ENCODE measurements around the gene NINJ1.

- TF ChIP-seq, protein P1, sequence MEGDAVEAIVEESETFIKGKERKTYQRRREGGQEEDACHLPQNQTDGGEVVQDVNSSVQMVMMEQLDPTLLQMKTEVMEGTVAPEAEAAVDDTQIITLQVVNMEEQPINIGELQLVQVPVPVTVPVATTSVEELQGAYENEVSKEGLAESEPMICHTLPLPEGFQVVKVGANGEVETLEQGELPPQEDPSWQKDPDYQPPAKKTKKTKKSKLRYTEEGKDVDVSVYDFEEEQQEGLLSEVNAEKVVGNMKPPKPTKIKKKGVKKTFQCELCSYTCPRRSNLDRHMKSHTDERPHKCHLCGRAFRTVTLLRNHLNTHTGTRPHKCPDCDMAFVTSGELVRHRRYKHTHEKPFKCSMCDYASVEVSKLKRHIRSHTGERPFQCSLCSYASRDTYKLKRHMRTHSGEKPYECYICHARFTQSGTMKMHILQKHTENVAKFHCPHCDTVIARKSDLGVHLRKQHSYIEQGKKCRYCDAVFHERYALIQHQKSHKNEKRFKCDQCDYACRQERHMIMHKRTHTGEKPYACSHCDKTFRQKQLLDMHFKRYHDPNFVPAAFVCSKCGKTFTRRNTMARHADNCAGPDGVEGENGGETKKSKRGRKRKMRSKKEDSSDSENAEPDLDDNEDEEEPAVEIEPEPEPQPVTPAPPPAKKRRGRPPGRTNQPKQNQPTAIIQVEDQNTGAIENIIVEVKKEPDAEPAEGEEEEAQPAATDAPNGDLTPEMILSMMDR (conservative IDR thresholded peaks at IDR 0.05; ENCODE audit: low read length), result no peak
- TF ChIP-seq EZH2phosphoT487 (IDR thresholded peaks at IDR 0.05; ENCODE audit: borderline replicate concordance), result no peak
These were observed 19.1 kb downstream of the NINJ1 start for GRCh38 chr9:93114984-93115335.

Measured in Loucy (cell line).